ENCODE measurements around the gene EFCAB8. TPM values are rescaled to one million over a fixed set of nuclear protein-coding genes. Genes with fewer than 3 reads are reported as not detected.

EFCAB8 gene
- total RNA-seq, 4 donors from 2014 or later = not detected

- Histone ChIP-seq H3K4me3 (no peak overlapping the region), H3K36me3 (no peaks in the 10 kb centered on the region), H3K9me3 (peaks cover 0 to 3% (median 0%) of the 10 kb centered on the region in 3 donors), H3K4me1 (no peaks in the 10 kb centered on the region), H3K27ac (no peak overlapping the region), H3K27me3 (no peaks in the 10 kb centered on the region)
- in situ Hi-C loops (cut with MboI; ENCODE audit: low sequenced_read_pairs in 4 of 4) = loop anchor here in 2 of 4 donors (25.0 kb wide), 2 partner anchors 92 to 367 kb away; partner anchors contain the start of genes BPIFB1 (in 1 of the 2), BPIFB2 (in 1 of the 2) and SUN5 (in 1 of the 2)
- DNase-seq = no peak
- TF ChIP-seq POLR2A (IDR thresholded peaks at IDR 0.05) = no peak
- TF ChIP-seq, protein P1, sequence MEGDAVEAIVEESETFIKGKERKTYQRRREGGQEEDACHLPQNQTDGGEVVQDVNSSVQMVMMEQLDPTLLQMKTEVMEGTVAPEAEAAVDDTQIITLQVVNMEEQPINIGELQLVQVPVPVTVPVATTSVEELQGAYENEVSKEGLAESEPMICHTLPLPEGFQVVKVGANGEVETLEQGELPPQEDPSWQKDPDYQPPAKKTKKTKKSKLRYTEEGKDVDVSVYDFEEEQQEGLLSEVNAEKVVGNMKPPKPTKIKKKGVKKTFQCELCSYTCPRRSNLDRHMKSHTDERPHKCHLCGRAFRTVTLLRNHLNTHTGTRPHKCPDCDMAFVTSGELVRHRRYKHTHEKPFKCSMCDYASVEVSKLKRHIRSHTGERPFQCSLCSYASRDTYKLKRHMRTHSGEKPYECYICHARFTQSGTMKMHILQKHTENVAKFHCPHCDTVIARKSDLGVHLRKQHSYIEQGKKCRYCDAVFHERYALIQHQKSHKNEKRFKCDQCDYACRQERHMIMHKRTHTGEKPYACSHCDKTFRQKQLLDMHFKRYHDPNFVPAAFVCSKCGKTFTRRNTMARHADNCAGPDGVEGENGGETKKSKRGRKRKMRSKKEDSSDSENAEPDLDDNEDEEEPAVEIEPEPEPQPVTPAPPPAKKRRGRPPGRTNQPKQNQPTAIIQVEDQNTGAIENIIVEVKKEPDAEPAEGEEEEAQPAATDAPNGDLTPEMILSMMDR (IDR thresholded peaks at IDR 0.05 in 4 of 5, conservative IDR thresholded peaks at IDR 0.05 in 1 of 5) = no peak
- ATAC-seq = no peak
- intact Hi-C loops (cut with DNase I; ENCODE audit: low total_unique reads) = no loop called here
Observed at GRCh38 chr20:32920530-32921298, 62.0 kb downstream of the EFCAB8 start.

DNA sequence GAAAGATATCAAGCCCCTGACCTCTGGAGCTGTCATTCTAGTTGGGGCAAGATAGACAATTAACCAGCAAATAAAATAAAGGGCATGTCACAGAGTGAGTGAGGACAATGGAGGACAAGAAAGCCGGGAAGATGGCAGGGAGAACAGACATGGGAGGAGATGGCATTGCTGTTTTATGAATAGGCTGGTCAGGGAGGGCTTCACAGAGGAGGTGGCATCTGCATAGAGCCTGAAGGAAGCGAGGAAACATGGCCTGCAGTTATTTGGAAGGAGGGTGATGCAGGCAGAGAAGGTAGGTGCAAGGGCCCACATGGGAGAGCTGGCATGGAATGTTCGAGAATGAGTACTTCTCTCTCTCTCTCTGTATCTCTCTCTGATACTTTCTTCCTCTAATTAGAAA, 63.7 kb downstream of the EFCAB8 start:
- intact Hi-C loops (cut with DNase I; ENCODE audit: low total_unique reads) = no loop called here
- no peaks in the 10 kb centered on the region for H3K4me1 ChIP-seq
- in situ Hi-C loops (cut with MboI; ENCODE audit: low sequenced_read_pairs in 4 of 4) = loop anchor here in 2 of 4 donors (25.0 kb wide), 2 partner anchors 90 to 365 kb away; partner anchors contain the start of genes BPIFB1 (in 1 of the 2), BPIFB2 (in 1 of the 2) and SUN5 (in 1 of the 2)
- TF ChIP-seq, protein P1 (IDR thresholded peaks at IDR 0.05 in 4 of 5, conservative IDR thresholded peaks at IDR 0.05 in 1 of 5) = no peak
- TF ChIP-seq POLR2A (IDR thresholded peaks at IDR 0.05) = no peak
- no peak overlapping the region for H3K4me3 ChIP-seq
- H3K27me3 ChIP-seq = no peaks in the 10 kb centered on the region
- DNase-seq = no peak
- H3K27ac ChIP-seq = no peak overlapping the region
- H3K36me3 ChIP-seq = no peaks in the 10 kb centered on the region
- H3K9me3 ChIP-seq = no peaks in the 10 kb centered on the region
- ATAC-seq = no peak

GRCh38 chr20:32924781-32925180, 66.1 kb downstream of the EFCAB8 start:
- DNase-seq (no peak), ATAC-seq (no peak)
- H3K27me3 ChIP-seq = no peaks in the 10 kb centered on the region
- no peaks in the 10 kb centered on the region for H3K9me3 ChIP-seq
- no peaks in the 10 kb centered on the region for H3K36me3 ChIP-seq
- no peak overlapping the region for H3K4me3 ChIP-seq
- TF ChIP-seq, protein P1 (IDR thresholded peaks at IDR 0.05 in 4 of 5, conservative IDR thresholded peaks at IDR 0.05 in 1 of 5) = no peak
- TF ChIP-seq POLR2A (IDR thresholded peaks at IDR 0.05) = no peak
- in situ Hi-C loops (cut with MboI; ENCODE audit: low sequenced_read_pairs in 4 of 4) (loop anchor here in 2 of 4 donors (25.0 kb wide), 2 partner anchors 88 to 363 kb away; partner anchors contain the start of genes BPIFB1 (in 1 of the 2), BPIFB2 (in 1 of the 2) and SUN5 (in 1 of the 2)), intact Hi-C loops (cut with DNase I; ENCODE audit: low total_unique reads) (no loop called here)
- no peaks in the 10 kb centered on the region for H3K4me1 ChIP-seq
- no peak overlapping the region for H3K27ac ChIP-seq

DNA sequence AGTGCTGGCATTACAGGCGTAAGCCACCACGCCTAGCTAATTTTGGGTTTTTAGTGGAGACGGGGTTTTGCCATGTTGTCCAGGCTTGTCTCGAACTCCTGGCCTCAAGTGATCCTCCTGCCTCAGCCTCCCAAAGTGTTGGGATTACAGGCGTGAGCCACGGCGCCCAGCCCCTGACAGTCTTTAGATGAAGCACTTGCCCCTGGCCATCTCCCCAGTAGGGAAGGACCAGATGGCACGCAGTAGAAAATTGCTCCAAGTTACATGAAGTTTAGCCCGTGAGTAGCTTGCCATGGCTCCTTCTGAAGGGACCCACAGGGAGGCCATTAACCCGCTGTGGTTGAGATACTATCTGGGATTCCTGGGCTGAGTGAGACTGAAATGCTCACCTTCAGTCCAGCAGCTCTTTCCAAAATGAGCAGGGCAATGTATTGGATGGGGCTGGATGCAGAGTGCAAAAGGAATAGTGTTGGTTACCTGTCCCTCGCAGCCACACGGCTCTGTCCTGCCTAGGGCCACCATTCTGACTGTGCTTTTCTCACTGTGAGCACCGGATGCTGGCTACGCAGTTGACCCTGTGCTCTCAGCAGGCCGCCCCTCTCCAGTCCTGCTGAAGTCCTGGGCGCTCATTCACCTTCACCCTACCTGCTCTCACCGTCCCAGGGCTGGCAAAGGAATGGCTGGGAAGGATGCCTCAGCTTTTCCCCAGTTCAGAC, 66.9 kb downstream of the EFCAB8 start:
- no peak for TF ChIP-seq POLR2A (IDR thresholded peaks at IDR 0.05)
- TF ChIP-seq, protein P1 (IDR thresholded peaks at IDR 0.05 in 4 of 5, conservative IDR thresholded peaks at IDR 0.05 in 1 of 5) = no peak
- Histone ChIP-seq H3K4me3 (no peak overlapping the region), H3K4me1 (no peaks in the 10 kb centered on the region), H3K9me3 (no peaks in the 10 kb centered on the region), H3K27me3 (no peaks in the 10 kb centered on the region), H3K36me3 (no peaks in the 10 kb centered on the region), H3K27ac (no peak overlapping the region)
- in situ Hi-C loops (cut with MboI; ENCODE audit: low sequenced_read_pairs in 4 of 4) (no loop called here), intact Hi-C loops (cut with DNase I; ENCODE audit: low total_unique reads) (no loop called here)
- DNase-seq (no peak), ATAC-seq (no peak)

All from gastrocnemius medialis (tissue), 4 donors.